Measurements from ENCODE around the gene SLC25A48.
A peak's percentile ranks its signal among the peaks of the same experiment; 100 is the strongest.

SLC25A48 gene

DNA sequence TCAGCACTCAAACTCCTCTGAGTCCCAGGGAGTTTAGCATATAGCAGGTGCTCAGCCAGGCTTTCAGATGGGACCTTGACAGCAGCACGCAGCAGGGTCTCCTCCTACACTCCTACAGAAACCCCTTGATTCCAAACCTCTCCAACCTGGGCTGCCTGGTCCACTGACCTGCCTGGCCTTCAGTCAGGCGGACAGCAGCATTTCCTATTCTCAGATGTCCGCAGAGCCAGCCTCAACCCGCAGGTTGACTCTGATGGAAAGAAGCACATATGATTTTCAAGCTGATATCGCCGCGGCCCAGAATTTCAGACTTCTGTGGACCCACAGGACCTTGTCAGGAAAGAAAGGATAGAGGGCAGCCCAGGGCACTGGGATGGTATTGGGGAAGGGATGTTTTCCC, 5.3 kb upstream of the SLC25A48 start:
- no peak for DNase-seq (ENCODE audit: low read depth)
- TF ChIP-seq, protein P1, sequence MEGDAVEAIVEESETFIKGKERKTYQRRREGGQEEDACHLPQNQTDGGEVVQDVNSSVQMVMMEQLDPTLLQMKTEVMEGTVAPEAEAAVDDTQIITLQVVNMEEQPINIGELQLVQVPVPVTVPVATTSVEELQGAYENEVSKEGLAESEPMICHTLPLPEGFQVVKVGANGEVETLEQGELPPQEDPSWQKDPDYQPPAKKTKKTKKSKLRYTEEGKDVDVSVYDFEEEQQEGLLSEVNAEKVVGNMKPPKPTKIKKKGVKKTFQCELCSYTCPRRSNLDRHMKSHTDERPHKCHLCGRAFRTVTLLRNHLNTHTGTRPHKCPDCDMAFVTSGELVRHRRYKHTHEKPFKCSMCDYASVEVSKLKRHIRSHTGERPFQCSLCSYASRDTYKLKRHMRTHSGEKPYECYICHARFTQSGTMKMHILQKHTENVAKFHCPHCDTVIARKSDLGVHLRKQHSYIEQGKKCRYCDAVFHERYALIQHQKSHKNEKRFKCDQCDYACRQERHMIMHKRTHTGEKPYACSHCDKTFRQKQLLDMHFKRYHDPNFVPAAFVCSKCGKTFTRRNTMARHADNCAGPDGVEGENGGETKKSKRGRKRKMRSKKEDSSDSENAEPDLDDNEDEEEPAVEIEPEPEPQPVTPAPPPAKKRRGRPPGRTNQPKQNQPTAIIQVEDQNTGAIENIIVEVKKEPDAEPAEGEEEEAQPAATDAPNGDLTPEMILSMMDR (IDR thresholded peaks at IDR 0.05; ENCODE audit: control insufficient read depth, insufficient read depth, low read depth, low read length, missing control alignments): no peak
- no peak overlapping the region for H3K4me3 ChIP-seq (ENCODE audit: control insufficient read depth, low read depth, low read length)

DNA sequence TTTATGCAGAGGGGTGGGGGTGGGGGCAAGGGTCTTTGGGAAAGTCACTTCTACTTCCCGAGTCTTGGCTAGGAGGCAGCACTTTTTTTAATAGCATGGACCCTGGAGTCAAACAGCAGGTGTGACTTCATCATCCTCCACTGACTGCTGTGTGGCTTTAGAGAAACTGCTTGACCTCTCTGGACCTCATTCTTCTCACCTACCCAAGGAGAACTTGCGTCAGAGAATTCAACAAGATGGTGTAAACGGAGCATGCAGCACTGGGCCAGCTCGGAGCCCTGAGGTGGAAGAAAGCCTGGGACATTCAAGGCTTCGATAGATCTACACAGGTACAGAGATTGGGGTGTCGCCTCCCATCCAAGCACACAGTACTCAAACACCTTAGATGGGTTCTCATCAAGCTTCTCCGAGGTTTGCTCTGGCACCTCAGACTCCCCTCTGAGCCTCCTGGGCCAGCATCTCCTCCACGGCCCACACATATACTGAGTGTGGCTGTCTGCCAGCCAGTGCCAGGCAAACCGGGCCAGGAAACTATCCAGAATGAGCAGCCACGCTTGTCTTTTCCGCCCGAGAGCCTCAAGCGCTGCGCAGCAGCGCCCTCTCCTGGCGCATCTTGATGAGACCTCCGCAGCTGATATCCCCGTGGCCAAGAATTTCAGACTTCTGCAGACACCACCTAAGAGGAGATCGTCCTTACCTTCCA, 4.6 kb upstream of the SLC25A48 start:
- TF ChIP-seq, protein P1 (IDR thresholded peaks at IDR 0.05; ENCODE audit: control insufficient read depth, insufficient read depth, low read depth, low read length, missing control alignments): peak; percentile 83
- DNase-seq (ENCODE audit: low read depth): peak; percentile 5
- H3K4me3 ChIP-seq (ENCODE audit: control insufficient read depth, low read depth, low read length): no peak overlapping the region

DNA sequence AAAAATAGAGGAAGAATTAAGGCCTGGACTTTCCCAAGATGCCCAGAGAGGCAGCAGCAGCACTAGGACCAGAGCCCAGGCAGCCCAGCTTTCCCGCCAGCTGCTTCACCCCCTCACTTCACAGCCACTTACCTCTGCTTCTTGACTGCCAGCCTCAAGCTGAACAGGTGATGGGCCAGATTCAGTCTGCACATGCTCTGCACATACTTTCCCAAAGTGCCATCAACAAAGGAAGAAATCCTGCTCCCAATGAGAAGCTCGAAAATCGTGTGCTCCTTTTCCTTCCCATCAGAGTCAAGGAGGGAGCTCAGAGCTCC, 4.1 kb upstream of the SLC25A48 start:
- TF ChIP-seq, protein P1 (IDR thresholded peaks at IDR 0.05; ENCODE audit: control insufficient read depth, insufficient read depth, low read depth, low read length, missing control alignments): no peak
- no peak for DNase-seq (ENCODE audit: low read depth)
- H3K4me3 ChIP-seq (ENCODE audit: control insufficient read depth, low read depth, low read length): no peak overlapping the region

DNA sequence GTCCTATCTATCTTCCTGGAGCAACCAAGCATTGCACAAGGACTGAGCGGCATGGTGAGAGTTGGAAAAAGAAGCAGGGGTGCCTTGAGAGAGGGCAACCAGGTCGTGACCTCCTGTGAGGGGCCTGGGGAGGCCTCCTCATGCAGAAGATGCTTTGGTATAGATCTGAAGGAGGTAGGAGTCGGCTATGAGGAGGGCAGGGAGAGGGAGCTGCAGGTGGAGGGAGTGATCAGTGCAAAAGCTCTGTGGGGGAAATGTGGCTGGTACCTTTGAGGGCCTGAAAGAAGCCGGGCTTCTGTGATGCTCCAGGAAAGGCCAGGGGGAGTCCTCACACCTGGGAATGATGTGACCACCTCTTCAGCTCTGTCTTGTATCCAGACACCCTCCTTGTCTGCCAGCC, 3.6 kb upstream of the SLC25A48 start:
- H3K4me3 ChIP-seq (ENCODE audit: control insufficient read depth, low read depth, low read length): no peak overlapping the region
- DNase-seq (ENCODE audit: low read depth): no peak
- TF ChIP-seq, protein P1 (IDR thresholded peaks at IDR 0.05; ENCODE audit: control insufficient read depth, insufficient read depth, low read depth, low read length, missing control alignments): no peak

DNA sequence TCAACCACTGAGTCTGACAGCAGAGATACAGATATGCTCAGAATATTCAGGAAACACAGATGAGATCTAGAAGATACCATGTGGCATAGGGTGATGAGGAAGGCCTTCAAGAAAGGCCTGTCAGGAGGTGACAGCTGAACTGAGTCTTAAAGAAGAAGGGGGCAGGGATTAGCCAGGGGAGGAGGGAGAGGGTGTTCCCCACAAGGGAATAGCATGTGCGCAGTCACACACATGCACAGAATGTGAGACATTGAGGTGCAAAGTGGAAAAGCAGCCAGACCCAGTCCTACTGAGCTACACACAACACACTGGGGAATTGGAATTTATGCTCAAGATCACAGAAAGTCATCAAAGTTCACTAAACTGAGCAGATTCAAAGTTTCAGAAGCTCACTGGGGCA, 3.0 kb upstream of the SLC25A48 start:
- no peak for DNase-seq (ENCODE audit: low read depth)
- H3K4me3 ChIP-seq (ENCODE audit: control insufficient read depth, low read depth, low read length): no peak overlapping the region
- TF ChIP-seq, protein P1 (IDR thresholded peaks at IDR 0.05; ENCODE audit: control insufficient read depth, insufficient read depth, low read depth, low read length, missing control alignments): no peak

DNA sequence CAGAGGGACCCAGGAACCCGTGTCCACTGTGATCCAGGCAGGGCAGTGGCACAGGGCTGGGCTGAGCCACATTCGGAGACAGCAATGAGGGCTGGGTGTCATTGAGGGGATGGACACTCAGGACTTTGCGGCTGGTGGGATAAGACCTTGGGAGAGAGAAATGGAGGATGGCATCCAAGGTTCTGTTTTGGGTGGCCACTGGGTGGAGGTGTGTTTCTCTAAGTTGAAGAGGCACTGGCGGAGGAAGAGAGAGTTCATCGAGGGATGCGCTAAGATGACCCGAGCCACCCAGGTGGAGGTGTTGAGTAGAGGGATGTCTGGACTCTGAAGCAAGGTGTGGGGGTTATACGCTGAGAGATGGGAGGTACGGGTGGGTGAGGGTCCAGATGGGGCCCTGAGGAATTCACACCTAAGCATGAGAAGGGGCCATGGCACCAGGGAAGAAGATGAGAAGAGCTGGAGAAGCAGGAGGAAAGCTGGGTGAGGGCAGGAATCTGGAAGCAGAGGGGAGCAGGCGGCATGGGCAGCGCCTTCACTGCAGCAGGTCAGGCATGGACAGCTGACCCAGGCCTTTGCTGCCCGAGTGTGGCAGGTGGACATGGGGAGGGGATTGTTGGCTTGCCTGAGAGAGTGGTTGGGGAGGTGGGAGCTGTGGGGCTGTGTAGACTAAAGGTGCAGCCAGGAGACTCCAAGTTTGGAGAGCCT, 2.5 kb upstream of the SLC25A48 start:
- no peak for DNase-seq (ENCODE audit: low read depth)
- TF ChIP-seq, protein P1 (IDR thresholded peaks at IDR 0.05; ENCODE audit: control insufficient read depth, insufficient read depth, low read depth, low read length, missing control alignments): no peak

More for the DNA sequence above, 2.5 kb upstream of the SLC25A48 start:
- H3K4me3 ChIP-seq (ENCODE audit: control insufficient read depth, low read depth, low read length): no peak overlapping the region

Measured in AG09309 (cell line).